ENCODE data around the gene ACE2. TPM values are rescaled to one million over a fixed set of nuclear protein-coding genes. Genes with fewer than 3 reads are reported as not detected.

Gene ACE2
- total and polyA plus RNA-seq, 2 donors (not counting 1 experiment from before 2014, with no cell fraction given), result not detected

DNA sequence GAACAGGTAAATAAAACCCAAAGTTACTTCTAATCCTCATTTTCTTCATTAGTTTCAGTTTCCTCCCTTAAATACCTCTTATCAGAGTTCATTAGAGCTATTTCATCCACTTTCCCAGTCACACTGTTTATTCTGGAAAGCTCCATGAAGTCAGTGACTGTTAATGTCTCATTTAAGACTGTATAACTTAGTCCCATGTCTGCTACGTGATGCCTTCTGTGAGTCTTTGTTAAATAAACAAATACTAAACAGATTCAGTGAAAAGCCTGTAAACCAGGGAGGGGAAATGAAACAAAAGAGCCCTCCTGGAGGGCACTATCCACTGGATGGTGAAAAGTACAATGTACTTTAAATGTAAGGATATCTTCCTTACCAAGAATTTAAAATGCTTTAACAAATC is 24.7 kb downstream of the ACE2 start:
- H3K4me3 ChIP-seq (ENCODE audit: control extremely low read depth in 1 of 5, extremely low read depth in 1 of 5, insufficient read depth in 1 of 5, low read depth in 2 of 5, low read length in 4 of 5), result no peak overlapping the region
- intact Hi-C loops (cut with micrococcal nuclease), result no loop called here
- H3K27me3 ChIP-seq (replicated peaks in 1 of 4; ENCODE audit: control extremely low read depth in 1 of 4, control insufficient read depth in 3 of 4, insufficient read depth in 4 of 4, low read length in 3 of 4), result peaks cover 0 to 12% (median 0%) of the 10 kb centered on the region in 4 experiments
- H3K27me3 Mint-ChIP-seq, result peaks cover 8% of the 10 kb centered on the region
- no peaks in the 10 kb centered on the region for H3K36me3 ChIP-seq (replicated peaks in 1 of 2; ENCODE audit: control extremely low read depth in 1 of 2, control insufficient read depth in 1 of 2, extremely low read depth in 1 of 2, insufficient read depth in 2 of 2, low read length in 1 of 2)
- no peak overlapping the region for H3K4me2 ChIP-seq (replicated peaks; ENCODE audit: low read depth, low read length, poor library complexity, severe bottlenecking)
- DNase-seq, result no peak
- ATAC-seq (ENCODE audit: low read depth), result no peak
- H3K79me2 ChIP-seq (ENCODE audit: control insufficient read depth, insufficient read depth, low read length), result no peaks in the 10 kb centered on the region
- H3K4me1 Mint-ChIP-seq, result no peaks in the 10 kb centered on the region
- no peaks in the 10 kb centered on the region for H4K20me1 ChIP-seq (ENCODE audit: control insufficient read depth, insufficient read depth, low read length, poor library complexity, severe bottlenecking)
- no peaks in the 10 kb centered on the region for H3K9me3 Mint-ChIP-seq (ENCODE audit: insufficient read depth)
- no peaks in the 10 kb centered on the region for H3K4me1 ChIP-seq (ENCODE audit: control insufficient read depth in 2 of 2, insufficient read depth in 2 of 2, low read length in 2 of 2)
- TF ChIP-seq, protein P1, sequence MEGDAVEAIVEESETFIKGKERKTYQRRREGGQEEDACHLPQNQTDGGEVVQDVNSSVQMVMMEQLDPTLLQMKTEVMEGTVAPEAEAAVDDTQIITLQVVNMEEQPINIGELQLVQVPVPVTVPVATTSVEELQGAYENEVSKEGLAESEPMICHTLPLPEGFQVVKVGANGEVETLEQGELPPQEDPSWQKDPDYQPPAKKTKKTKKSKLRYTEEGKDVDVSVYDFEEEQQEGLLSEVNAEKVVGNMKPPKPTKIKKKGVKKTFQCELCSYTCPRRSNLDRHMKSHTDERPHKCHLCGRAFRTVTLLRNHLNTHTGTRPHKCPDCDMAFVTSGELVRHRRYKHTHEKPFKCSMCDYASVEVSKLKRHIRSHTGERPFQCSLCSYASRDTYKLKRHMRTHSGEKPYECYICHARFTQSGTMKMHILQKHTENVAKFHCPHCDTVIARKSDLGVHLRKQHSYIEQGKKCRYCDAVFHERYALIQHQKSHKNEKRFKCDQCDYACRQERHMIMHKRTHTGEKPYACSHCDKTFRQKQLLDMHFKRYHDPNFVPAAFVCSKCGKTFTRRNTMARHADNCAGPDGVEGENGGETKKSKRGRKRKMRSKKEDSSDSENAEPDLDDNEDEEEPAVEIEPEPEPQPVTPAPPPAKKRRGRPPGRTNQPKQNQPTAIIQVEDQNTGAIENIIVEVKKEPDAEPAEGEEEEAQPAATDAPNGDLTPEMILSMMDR (IDR thresholded peaks at IDR 0.05), result no peak
- TF ChIP-seq EZH2 (IDR thresholded peaks at IDR 0.05; ENCODE audit: borderline replicate concordance, insufficient read depth, low read depth, low read length, poor library complexity, severe bottlenecking), result no peak
- no peak overlapping the region for H3K27ac Mint-ChIP-seq
- no peaks in the 10 kb centered on the region for H3K9me3 ChIP-seq (ENCODE audit: control extremely low read depth in 1 of 3, control insufficient read depth in 2 of 3, insufficient read depth in 1 of 3, low read length in 2 of 3)
- CTCF ChIA-PET, result no interaction called here
- H3K9ac ChIP-seq (ENCODE audit: low read length), result no peak overlapping the region
- POLR2A ChIA-PET, result no interaction called here
- no peak overlapping the region for H2AFZ ChIP-seq (ENCODE audit: insufficient read depth, low read depth, low read length, poor library complexity, severe bottlenecking)
- no peak overlapping the region for H3K27ac ChIP-seq (ENCODE audit: low read length in 2 of 2)
- no peak overlapping the region for H3K4me3 Mint-ChIP-seq
- WGBS (ENCODE audit: insufficient coverage), result no CpG with 5 or more reads among the region's 1 CpG

GRCh38 chrX:15574017-15574416 is 26.7 kb downstream of the ACE2 start:
- TF ChIP-seq, protein P1 (IDR thresholded peaks at IDR 0.05), result no peak
- TF ChIP-seq EZH2 (IDR thresholded peaks at IDR 0.05; ENCODE audit: borderline replicate concordance, insufficient read depth, low read depth, low read length, poor library complexity, severe bottlenecking), result no peak
- POLR2A ChIA-PET, result no interaction called here
- Mint-ChIP-seq H3K4me1 (no peaks in the 10 kb centered on the region), H3K27ac (no peak overlapping the region), H3K4me3 (no peak overlapping the region), H3K27me3 (peaks cover 13% of the 10 kb centered on the region), H3K9me3 (ENCODE audit: insufficient read depth) (no peaks in the 10 kb centered on the region)
- H4K20me1 ChIP-seq (ENCODE audit: control insufficient read depth, insufficient read depth, low read length, poor library complexity, severe bottlenecking), result no peaks in the 10 kb centered on the region
- no peak for ATAC-seq (ENCODE audit: low read depth)
- H3K9ac ChIP-seq (ENCODE audit: low read length), result no peak overlapping the region
- H3K79me2 ChIP-seq (ENCODE audit: control insufficient read depth, insufficient read depth, low read length), result no peaks in the 10 kb centered on the region
- H3K4me2 ChIP-seq (replicated peaks; ENCODE audit: low read depth, low read length, poor library complexity, severe bottlenecking), result no peak overlapping the region
- no peak for DNase-seq
- no peak overlapping the region for H3K27ac ChIP-seq (ENCODE audit: low read length in 2 of 2)
- WGBS (ENCODE audit: insufficient coverage), result no CpG with 5 or more reads among the region's 2 CpGs
- H3K36me3 ChIP-seq (replicated peaks in 1 of 2; ENCODE audit: control extremely low read depth in 1 of 2, control insufficient read depth in 1 of 2, extremely low read depth in 1 of 2, insufficient read depth in 2 of 2, low read length in 1 of 2), result no peaks in the 10 kb centered on the region
- H3K9me3 ChIP-seq (ENCODE audit: control extremely low read depth in 1 of 3, control insufficient read depth in 2 of 3, insufficient read depth in 1 of 3, low read length in 2 of 3), result no peaks in the 10 kb centered on the region
- CTCF ChIA-PET, result no interaction called here
- no peaks in the 10 kb centered on the region for H3K4me1 ChIP-seq (ENCODE audit: control insufficient read depth in 2 of 2, insufficient read depth in 2 of 2, low read length in 2 of 2)
- H2AFZ ChIP-seq (ENCODE audit: insufficient read depth, low read depth, low read length, poor library complexity, severe bottlenecking), result no peak overlapping the region
- peaks cover 0 to 14% (median 0%) of the 10 kb centered on the region in 4 experiments for H3K27me3 ChIP-seq (replicated peaks in 1 of 4; ENCODE audit: control extremely low read depth in 1 of 4, control insufficient read depth in 3 of 4, insufficient read depth in 4 of 4, low read length in 3 of 4)
- H3K4me3 ChIP-seq (ENCODE audit: control extremely low read depth in 1 of 5, extremely low read depth in 1 of 5, insufficient read depth in 1 of 5, low read depth in 2 of 5, low read length in 4 of 5), result no peak overlapping the region
- intact Hi-C loops (cut with micrococcal nuclease), result no loop called here

All from B cell (primary cell).